ENCODE data around the gene FETUB. TPM values are rescaled to one million over a fixed set of nuclear protein-coding genes. Genes with fewer than 3 reads are reported as not detected.

The FETUB gene
- total RNA-seq, 1 experiment from 2014 or later = 1.8 TPM

DNA sequence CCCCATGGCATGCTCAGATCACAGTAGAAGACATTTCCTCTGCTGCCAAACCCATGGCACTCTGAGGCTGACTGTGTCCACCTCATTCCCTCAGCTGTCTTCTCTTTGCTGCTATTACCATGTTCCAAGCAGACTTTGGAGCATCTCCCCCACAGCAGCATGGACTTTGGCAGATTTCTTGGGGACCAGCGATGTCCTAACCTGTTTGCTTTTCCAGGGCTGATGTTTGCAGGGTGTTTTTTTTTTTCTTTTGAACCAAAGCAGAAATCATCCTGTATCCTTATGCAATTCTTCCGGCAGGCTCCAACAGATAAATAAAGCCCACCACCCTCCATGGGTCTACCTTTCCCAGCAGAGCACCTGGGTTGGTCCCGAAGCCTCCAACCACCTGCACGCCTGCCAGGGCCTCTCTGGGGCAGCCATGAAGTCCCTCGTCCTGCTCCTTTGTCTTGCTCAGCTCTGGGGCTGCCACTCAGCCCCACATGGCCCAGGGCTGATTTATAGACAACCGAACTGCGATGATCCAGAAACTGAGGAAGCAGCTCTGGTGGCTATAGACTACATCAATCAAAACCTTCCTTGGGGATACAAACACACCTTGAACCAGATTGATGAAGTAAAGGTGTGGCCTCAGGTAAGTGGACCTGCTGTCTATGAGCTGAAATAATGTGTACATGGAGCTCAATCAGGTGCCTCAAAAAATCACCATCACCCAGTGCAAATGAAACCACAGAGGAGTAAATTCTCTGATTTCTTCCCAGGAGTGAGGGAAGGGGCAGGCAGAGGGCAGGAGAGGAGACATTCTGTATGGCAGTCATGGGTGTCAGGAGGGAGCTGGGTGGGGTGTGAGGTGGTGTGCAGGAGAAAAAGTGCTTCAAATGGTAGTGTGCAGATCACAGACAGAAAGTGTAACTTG lies 27.2 kb upstream of the FETUB start, which contains the start of gene AHSG:
AHSG (plus strand) TSS at position 340 of the 916 bp plus-strand sequence; CDS start at position 422, 82 bp downstream.
- DNase-seq (ENCODE audit: low read depth) = no peak

DNA sequence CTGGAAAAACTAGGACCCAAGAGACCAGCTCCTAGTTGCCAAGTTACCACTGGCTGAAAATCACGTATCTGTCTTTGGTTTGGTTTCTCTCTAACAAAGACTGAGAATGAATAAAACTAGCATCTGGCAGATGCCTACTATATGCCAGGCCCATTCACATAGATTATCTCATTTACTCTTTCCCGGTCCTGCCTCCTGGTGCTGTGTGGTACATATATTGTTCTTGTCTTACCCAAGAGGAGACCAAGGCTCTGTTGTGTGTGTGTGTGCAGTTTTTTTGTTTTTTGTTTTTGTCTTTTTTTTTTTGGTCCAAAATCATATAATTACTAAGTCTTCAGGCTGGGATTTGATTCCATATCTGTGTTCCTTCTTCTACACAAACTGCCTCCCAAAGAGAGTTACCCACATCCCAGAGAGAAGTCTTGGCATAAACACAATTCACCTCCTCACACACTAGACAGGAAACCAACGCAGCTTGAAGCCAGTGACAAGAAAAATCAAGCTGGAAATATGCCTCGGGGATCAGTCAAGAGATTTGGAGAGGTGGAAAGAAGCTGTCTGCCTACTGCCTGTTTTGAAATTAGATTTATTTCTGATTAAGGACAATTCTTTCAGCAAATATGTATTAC lies 26.4 kb upstream of the FETUB start:
- DNase-seq (ENCODE audit: low read depth) = peak; percentile 69

DNA sequence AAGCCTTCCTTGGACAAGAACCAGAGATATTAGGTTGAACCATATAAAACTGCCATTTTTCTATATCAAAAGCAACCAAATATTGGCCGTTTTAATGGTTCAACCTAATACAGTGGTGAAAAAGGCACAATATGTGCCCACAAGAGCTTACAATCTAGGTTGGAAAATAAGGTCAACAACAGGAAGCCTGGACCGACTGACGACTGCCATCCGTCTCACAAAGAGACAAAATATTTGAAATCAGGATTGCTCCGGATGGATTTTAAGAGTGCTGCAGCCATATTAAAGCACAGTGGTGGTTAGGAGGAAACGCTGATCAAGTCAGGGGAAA lies 26.0 kb upstream of the FETUB start:
- no peak for DNase-seq (ENCODE audit: low read depth)

GRCh38 chr3:186614597-186615483 lies 25.4 kb upstream of the FETUB start:
- DNase-seq (ENCODE audit: low read depth) = peak; percentile 81

DNA sequence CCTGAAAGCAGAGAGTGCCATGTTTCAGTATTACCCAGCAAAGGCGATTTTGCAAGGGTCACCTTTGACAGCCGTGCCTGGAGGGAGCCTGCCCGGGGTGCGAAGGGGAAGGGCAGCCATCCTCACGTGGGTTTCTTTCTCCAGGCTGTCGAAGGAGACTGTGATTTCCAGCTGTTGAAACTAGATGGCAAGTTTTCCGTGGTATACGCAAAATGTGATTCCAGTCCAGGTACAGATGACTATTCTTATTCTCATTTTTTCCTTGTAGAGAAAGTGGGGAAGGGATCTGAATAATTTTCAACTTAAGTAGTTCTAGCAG lies 23.9 kb upstream of the FETUB start:
- no peak for DNase-seq (ENCODE audit: low read depth)

- peak; percentile 97 for DNase-seq (ENCODE audit: low read depth)
Observed at GRCh38 chr3:186617036-186617946, 22.9 kb upstream of the FETUB start.

DNA sequence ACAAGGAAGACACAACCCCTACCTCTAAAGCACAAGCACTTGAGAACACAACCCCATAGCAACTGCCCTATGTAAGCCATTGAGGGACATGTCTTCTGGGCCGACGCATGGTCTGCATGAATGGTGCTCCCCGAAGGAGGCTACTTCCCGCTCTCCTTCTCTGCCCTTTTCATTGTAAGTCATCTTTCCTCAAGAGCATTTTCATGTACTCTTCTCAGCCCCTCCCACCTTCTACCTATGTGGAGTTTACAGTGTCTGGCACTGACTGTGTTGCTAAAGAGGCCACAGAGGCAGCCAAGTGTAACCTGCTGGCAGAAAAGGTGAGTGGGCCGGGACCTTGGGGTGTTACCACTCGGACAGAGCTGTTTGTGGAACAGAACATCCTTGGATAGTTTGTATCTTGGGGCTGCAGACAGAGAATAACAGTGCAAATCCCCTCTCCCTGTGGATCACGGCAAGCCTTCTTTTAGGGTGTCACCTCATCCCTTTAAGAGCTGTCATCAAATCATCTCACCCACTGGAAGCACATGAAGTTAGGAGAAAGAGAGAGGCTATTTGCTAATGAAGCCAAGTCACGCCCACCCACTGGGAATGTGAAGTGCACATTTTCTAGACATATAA lies 21.8 kb upstream of the FETUB start:
- DNase-seq (ENCODE audit: low read depth) = no peak

GRCh38 chr3:186619787-186620212 lies 20.4 kb upstream of the FETUB start:
- no peak for DNase-seq (ENCODE audit: low read depth)

DNA sequence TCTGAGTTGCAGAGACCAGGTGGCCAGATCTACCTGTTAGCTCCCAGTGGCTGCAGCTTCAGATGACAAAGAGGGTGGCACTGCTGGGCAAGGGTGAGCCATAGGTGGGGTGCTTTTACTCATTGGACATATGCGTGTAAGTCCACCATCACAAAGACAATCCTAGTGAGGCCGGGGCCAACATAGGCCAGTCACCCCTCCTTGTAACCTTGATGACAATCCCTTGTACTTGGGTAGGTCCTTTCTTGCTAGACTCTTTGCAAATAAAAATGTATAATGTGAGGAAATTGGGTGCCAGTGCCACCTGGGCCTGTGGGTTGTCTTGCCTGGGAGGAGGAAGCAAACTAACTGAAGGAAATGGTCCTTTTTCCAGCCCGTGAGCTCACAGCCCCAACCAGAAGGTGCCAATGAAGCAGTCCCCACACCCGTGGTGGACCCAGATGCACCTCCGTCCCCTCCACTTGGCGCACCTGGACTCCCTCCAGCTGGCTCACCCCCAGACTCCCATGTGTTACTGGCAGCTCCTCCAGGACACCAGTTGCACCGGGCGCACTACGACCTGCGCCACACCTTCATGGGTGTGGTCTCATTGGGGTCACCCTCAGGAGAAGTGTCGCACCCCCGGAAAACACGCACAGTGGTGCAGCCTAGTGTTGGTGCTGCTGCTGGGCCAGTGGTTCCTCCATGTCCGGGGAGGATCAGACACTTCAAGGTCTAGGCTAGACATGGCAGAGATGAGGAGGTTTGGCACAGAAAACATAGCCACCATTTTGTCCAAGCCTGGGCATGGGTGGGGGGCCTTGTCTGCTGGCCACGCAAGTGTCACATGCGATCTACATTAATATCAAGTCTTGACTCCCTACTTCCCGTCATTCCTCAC lies 19.7 kb upstream of the FETUB start:
- no peak for DNase-seq (ENCODE audit: low read depth)

GRCh38 chr3:186621894-186622650 lies 18.1 kb upstream of the FETUB start:
- no peak for DNase-seq (ENCODE audit: low read depth)

DNA sequence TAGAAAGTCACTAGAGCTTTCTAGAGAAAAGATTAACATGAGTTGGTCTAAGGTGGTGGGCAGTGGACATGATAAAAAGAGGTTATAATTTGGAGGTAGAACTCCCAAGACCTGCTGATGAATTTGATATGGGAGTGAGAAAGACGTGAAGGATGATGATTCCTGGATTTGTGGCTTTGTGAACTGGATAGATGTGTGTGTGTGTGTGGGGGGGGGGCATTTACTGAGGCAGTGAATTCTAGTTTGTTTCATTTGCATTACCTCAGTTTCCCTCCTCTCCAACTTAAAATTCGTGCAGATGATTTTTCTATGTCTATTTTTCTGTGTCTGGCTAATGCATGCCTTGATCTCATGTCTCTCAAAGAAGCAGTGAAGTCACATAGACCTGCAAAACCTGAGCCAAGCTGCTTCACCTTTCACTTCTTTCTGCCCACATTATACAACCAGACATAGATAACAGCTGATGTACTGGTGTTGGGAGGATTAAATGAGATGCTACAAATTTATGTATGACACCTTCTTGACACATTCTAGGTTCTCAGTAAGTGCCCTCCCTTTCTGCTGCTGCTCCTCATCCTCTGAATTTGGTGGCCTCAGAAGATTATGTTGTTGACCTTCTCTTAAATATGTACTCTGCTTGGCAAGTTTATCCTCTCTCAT lies 17.4 kb upstream of the FETUB start:
- no peak for DNase-seq (ENCODE audit: low read depth)

GRCh38 chr3:186624598-186624997 lies 15.6 kb upstream of the FETUB start:
- no peak for DNase-seq (ENCODE audit: low read depth)

DNA sequence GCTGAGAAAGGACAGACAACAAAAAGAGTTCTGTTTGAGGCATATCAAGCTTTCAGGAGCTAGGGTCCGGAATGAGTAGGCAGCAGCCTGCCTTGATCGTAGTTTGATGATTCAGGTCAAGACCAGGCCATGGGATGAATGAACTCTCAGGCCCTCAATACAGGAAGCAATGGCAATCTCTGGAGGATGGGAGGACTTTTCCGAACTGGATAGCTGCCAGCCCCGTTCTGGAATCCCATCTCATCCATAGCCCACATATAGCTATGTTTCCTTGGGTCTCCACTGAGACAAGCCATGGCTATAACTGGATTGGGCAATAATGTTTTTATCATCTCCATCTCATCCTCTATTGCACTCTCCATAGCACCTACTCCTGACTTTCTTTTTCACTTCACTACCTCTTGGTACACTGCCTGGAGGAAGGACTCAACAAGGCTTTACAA lies 14.6 kb upstream of the FETUB start:
- DNase-seq (ENCODE audit: low read depth) = no peak

GRCh38 chr3:186626254-186626847 lies 13.8 kb upstream of the FETUB start:
- no peak for DNase-seq (ENCODE audit: low read depth)

GRCh38 chr3:186627852-186628414 lies 12.3 kb upstream of the FETUB start:
- no peak for DNase-seq (ENCODE audit: low read depth)

DNA sequence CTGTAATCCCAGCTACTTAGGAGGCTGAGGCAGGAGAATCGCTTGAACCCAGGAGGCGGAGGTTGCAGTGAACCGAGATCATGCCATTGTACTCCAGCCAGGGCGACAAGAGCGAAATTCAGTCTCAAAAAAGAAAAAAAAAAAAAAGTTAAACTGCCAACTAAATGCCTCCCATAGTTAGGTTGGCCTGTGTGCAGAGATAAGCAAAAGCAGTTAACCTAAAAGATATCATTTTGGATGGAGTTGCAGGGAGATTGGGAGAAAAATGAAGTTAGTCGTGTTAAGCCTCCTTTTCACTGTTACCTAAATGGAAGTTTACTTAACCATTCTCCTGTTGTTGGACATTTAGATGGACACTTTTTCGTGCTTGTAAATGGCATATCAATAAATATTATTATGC lies 11.4 kb upstream of the FETUB start:
- DNase-seq (ENCODE audit: low read depth) = no peak

DNA sequence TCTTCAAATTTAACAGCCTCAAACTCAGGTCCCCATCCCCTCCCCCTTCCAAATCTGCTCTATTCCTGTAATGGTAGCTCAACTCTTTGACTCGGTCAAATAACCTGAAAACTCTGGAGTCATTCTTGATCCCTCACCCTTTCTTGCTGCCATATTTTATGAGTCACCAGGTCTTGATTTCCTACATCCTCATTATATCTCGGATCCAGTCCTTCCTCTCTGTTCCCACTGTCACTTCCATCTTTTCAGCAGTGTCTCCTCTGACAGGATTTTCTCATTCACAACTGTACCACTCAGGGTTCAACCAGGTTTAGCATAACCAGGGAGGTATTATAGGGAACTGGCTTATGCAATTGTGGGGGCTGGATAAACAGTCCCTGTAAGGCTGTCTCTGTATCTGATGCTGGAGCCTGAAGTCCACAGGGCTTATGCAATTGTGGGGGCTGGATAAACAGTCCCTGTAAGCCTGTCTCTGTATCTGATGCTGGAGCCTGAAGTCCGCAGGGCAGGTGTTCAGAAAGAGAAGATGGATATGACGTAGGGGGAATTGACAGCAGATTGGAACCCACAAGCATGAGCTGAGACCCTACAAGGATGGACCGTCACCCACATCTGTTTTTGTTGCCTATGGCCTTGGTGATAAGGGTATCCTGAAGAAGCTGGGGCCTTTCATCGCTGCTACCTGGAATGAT lies 9.1 kb upstream of the FETUB start:
- peak; percentile 37 for DNase-seq (ENCODE audit: low read depth)
